KG1 (cell line): Measurements from ENCODE around the gene NQO1.

Experiments
- DNase-seq: peaks from one replicate; lab custom pipeline; 2025; lab: John Stamatoyannopoulos, UW

The NQO1 gene

DNA sequence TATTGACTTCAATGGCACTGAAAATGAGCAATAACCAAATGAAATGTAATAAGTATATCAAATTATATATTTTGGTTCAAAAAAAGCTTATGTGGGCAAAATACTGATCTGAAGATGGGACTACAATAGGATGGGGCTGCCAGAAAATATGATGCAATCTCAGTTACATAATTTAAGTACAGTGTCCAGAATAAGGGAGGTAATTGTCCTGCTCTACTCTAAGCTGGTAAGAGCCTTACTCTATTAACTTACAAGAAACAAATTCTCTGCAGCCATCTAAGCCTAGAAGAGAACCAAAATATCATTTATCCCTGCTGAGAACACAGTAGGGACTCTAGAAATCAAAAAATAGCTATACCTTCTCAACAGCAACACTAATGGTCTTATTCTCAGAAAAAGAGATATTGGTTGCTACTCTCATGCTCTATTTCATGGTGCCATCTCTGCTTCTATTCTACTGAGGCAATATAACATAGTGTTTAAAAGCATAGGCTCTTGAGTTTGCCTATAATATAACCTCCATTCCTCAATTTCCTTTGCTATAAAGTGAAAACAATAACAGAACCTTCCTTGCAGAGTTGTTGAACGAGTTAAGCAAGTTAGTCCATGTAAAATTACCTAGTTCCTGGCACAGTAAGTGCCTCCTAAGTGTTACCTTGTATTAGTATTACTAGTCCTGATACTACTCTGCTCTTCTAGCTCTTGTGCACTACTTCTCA is 19.9 kb downstream of the NQO1 start:
- DNase-seq = no peak

DNA sequence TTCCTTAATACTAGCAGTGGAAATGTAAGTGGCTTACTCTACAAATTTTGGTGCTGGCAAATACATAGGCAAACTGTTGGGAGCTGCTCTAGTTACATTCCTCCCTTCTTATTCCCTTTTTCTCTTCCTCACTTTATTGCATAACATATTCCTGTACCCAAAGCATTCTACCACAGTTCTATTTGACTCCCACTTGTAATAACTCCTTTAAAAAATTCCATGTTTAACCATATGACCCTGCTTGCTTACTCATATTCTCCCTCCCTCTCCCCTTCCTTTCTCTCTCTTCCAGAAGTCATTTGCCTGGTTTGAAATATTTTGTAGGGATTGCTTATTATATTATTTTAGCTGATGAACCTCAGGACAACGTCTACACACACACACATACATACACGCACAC is 22.7 kb downstream of the NQO1 start:
- no peak for DNase-seq

DNA sequence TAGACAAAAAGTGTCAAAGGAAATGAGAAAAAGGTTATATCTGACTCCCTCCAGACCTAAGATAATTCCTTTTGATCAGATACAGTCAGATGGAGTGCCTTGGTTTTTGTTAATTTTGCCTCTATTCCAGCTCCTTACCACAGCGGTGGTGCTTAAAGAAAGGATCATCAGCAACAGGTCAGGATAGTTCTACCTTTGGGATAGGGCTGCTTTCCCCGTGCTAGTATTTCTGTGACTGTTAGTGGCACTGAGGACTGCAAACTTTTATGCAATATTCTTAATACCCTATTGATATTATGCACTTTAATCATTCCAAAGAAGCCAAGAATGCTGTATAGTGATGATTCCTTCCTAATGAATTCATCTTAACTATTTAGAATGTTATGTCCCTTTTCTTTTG is 24.5 kb downstream of the NQO1 start:
- no peak for DNase-seq

DNA sequence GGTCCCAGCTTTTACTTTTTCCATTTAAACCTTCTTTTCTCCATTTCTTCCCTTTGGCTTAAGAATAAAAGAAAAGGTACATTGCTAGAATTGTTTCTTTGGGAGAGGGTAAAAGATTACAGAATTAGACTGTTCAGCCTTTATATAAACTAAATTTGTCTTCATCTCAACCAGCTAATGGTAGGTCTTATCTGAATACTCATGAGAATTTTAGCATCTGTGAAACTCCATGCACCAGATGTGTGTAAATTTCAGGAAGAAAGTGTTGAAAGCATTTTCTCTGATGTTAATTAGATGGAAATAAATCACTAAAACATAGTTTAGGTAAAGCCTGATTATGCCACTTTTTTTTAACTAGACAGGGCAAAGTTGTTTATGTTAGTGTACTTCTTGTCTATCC is 24.9 kb downstream of the NQO1 start:
- no peak for DNase-seq

DNA sequence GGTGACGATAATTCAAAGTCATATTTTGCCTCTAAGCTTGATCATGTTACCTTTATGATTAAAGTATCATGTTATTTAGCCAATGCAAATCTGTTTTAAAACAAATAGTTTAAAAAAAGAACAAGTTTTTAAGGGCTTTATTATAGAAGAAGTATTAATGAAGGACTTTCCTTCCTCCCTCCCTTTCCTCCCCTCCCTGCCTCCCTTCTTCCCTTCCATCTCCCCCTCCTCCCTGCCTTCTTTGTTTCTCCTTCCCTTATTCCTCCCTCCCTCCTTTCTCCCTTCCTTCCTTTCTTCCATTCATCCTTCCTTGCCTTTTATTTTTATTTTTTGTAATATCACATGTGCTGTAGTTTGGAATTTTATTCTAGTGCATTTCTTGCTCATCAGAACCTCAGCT is 26.4 kb downstream of the NQO1 start:
- no peak for DNase-seq

DNA sequence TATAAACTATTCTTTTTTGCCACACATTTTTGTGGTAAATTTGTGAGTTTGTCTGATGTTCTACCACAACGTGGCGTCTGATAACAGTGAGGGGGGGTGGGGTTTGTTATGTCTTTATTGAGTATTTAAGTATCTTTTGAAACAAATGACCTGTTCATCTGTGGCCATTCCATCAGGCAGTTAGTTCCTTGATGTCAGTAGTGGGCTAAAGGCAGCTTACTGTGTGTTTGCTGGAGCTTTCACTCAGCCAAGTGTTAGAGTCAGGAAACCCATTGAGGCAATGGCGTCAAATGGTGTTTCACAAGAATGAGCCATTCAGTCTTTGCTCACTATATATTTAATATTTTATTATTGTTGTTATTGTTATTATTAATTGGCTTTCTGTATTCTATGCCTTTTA is 28.0 kb downstream of the NQO1 start:
- DNase-seq = no peak

DNA sequence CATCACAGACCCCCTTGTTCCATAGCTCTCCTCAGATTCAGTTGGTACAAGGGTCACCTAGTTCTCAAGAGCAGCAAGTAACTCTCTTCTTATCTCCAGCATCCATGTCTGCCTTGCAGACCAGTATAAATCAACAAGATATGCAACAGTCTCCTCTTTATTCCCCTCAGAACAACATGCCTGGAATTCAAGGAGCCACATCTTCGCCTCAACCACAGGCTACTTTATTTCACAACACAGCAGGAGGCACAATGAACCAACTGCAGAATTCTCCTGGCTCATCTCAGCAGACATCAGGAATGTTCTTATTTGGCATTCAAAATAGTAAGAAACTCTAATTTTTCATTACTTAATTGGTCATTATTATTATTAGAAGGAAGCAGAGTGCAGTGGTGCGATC is 32.4 kb downstream of the NQO1 start:
- no peak for DNase-seq

DNA sequence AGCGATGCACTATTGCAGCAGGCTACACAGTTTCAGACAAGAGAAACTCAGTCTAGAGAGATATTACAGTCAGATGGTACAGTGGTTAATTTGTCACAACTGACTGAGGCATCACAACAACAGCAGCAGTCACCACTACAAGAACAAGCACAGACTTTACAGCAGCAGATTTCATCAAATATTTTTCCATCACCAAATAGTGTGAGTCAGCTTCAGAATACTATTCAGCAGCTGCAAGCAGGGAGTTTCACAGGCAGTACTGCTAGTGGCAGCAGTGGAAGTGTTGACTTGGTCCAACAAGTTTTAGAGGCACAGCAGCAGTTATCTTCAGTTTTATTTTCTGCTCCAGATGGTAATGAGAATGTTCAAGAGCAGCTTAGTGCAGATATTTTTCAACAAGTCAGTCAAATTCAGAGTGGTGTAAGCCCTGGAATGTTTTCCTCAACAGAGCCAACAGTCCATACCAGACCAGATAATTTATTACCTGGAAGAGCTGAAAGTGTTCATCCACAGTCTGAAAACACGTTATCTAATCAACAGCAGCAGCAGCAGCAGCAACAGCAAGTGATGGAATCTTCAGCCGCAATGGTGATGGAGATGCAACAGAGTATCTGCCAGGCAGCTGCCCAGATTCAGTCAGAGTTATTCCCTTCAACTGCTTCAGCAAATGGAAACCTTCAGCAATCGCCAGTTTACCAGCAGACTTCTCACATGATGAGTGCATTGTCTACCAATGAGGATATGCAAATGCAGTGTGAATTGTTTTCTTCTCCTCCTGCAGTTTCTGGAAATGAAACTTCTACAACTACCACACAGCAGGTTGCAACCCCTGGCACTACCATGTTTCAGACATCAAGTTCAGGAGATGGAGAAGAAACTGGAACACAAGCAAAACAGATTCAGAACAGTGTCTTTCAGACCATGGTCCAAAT is 34.1 kb downstream of the NQO1 start:
- DNase-seq = no peak

DNA sequence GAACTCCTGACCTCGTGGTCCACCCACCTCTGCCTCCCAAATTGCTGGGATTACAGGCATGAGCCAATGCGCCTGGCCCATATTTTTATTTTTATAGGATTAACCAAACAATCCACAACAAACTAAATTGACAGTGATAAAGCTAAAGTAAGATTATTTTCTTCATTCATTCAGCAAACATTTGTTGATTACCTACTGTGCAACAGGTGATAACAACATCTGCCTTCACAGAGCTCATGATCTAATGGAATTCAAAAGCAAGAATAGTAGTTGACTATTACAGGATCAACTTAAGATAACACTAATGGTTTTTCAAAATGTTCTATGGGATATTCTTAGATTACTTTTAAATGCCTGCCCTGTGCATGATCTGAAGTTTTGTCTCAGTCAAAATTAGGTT is 37.8 kb downstream of the NQO1 start:
- DNase-seq = no peak

DNA sequence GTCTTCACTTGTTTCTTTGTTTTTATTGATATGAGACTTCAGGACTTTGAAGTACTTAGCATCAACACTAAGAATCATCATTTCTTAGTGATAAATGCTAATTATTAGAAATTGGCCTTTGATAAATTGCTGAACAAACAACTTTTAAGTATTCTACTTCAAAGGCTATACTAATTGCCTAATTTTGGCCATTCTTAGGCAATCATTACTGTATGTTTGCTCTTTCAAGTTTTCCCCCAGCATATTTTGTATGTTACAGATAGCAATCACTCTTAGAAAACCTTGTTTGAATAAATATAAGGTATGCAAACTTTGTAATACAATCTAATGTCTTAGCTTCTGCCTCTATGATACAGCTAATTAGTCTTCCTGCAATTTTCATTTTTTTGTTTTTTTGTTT is 46.0 kb downstream of the NQO1 start:
- DNase-seq = no peak

DNA sequence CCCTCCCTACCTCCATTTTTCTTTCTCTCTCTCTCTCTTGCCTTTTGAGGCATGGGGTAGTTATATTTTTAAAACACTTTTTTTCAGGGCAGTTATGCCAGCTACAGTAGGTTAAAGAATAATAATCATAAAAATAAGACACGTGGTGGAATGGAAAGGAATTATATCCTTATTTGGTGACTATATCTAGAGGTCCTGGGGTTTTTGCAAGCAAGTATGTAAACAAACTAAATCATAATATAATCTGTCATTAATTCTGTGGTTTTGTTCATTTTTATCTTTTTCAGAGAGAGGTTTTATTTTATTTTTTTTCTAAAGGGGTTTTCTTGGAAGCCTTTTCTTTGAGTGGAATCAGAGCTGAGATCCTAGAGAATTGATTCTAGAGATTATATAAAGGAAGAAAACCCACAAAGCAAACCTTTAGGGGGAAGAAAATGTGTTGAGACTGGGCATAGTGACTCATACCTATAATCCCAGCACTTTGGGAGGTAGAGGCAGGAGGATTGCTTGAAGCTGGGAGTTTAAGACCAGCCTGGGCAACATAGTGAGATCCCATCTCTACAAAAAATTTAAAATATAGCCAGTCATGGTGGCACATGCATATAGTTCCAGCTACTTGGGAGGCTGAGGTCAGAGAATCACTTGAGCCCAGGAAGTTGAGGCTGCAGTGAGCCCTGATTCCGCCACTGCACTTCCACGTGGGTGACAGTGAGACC is 53.2 kb downstream of the NQO1 start:
- no peak for DNase-seq

DNA sequence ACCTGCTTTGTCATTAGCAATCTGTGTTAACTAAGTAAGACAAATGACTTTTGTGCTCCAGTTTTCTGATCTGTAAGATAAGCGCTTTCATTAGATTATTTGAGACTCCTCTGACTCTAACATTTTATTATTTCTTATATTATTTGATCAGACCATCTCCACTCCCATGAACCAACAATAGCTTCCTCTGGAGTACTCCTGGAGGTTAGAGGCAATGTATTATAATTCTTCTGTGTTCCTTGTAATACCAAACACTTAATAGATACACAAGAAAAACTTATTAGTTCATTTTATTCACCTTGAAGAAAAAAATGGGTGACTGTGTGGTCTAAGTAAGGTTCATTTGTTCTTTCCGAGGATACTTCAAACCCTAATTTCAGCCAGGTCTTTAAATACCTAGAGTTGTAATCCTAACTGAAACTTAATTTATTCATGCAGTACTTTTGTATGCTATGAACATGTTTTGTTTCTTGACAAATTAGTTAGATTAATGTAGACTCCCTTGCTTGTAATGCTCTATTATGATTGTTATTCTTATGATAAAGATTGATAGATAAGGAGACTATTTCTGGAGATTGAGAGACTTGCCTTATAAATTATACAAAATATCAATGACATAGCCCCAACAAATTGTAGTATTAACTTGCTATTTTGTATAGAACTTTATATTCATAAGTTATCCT is 53.9 kb downstream of the NQO1 start:
- DNase-seq = no peak

DNA sequence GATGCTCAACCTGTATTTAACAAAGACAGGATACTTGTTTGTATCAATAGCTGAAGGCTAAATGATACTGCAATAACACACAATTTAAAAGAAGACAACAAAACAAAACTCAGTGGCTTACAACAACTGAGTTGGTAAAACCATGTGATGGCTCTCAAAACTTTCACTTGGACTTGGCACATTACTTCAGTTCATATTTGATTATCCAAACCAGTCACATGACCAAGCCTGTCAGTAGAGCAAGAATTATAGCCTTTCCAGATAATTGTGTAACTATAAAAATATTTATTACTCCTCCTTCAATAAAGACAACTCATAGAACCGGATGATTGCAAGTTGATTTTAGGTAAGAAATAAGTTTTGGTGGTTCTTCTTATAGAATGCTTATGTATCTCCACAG is 56.8 kb downstream of the NQO1 start:
- no peak for DNase-seq

DNA sequence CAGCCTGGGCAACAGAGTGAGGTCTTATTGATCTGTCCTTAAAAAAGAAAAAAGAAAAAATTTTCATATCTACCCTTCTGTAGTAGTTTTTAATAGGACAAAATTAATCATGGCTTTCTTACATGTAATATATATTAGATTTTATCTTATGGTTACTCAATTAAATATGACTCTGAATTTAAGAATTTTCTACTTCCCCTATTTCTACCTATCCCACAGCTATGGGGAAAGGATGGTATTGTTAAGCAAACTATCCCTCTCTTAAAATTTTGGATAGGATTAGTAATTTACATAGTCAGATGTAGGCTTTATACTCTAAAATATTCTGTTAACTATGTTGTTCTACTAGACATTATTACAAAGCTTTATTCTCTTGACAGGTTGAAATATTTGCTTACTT is 62.5 kb downstream of the NQO1 start:
- DNase-seq = no peak

DNA sequence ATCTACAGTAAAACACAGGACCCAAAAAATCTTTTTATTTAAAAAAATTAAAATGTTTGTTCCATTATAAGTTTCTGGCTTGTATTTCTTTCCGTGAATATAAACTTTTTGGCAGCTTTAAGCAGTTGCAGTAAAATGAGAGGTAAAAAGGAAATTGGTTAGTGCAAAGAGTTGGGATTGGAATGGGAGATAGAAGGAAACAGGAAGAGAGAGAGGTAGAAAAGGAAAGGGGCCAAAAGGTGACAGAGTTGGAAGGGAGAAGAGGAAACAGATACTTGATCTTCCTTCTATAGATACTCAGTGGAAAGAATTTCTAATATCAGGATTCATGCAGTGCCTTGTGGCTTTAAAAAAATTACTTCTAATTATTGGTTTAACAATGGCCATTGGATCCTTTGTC is 63.5 kb downstream of the NQO1 start:
- no peak for DNase-seq

DNA sequence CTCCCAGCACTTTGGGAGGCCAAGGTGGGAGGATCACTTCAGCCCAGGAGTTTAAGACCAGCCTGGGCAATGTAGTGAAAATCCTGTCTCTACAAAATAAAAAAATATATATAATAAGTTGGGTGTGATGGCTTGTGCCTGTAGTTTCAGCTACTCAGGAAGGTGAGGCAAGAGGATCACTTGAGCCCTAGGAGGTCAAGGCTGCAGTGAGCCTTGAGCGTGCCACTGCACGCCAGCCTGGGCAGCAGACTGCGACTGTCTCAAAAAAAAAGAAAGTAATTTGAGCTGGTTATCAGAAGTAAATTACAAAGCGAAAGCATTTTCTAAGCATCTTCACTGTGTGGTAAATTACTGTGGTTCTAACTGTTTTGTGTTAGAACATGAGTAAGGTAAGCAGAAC is 66.2 kb downstream of the NQO1 start:
- no peak for DNase-seq
